IPS-18c (cell line): ENCODE results near the gene HIPK1.
"Not testable (repeated sequence)": the region's sequence is repeated elsewhere in the genome, so short reads cannot be mapped to it uniquely, and the experiment has no call there.

Experiments used
- H3K4me3 ChIP-seq: 2 replicates; pipeline ENCODE4 v1.7.0; 2013; ENCODE audit warnings: low read depth, mild to moderate bottlenecking, low read length, moderate library complexity; ENCODE audit not compliant: insufficient read depth
- H3K9me3 ChIP-seq: one replicate; pipeline ENCODE4 v1.6.1; 2013; ENCODE audit warnings: mild to moderate bottlenecking, low read length, moderate library complexity; ENCODE audit not compliant: control insufficient read depth, insufficient read depth

HIPK1 gene

DNA sequence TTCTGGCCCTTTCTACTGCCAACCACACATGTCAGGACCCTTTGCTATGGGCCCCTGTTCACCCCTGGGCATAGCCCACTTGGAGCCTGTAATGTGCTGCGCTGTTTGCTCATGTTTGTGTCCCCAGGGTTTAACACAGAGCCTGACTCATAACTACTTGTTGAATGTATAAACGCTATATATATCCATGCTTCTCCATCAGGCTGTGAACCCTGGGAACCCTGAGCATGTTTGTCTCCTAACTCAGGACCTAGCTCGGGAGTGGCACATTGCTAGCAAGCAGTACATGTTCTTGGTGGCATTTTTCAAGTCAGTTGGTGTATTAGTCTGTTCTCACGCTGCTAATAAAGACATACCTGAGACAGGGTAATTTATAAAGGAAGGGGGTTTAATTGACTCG, 58.1 kb downstream of the HIPK1 start:
- Histone ChIP-seq H3K9me3 (peaks cover 3% of the 10 kb centered on the region), H3K4me3 (no peak overlapping the region)

DNA sequence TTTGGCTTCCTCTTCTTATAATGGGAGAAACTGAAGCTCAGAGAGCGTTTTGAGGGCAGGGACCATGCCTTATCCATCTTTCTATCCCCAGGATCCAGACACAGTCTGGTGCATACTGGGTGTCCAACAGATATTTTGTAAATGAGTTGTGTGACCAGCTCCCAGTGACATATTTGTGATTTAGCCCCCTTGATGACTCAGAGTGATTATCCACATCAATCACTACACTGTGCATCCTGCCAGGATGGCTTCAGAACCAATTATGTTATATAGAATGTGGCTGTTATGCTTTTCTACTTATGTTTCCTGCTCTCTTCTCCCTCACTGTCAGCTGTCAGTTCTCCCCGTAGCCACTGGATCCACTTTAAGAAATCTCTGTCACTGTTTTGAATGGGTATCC, 61.4 kb downstream of the HIPK1 start:
- Histone ChIP-seq H3K4me3 (no peak overlapping the region), H3K9me3 (peaks cover 8% of the 10 kb centered on the region)

DNA sequence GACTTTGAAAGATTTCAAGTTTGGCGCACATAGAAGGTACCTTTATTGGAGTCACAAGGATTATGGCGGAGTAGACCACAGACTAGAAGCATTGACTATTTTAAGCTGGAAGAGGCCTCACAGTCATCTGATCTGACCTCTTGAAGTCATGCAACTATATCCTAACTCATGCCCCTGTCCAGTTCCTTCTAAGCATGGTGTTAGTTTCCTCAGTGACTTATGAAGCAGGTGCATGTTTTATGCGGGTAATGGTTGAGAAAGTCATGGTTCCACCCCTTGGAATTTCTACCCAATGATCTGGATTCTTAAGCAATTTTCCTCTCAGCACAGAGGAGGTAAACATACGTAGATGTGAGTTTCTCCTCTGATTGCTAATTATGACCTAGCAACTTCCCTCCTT, 61.8 kb downstream of the HIPK1 start:
- Histone ChIP-seq H3K9me3 (peaks cover 8% of the 10 kb centered on the region), H3K4me3 (no peak overlapping the region)

DNA sequence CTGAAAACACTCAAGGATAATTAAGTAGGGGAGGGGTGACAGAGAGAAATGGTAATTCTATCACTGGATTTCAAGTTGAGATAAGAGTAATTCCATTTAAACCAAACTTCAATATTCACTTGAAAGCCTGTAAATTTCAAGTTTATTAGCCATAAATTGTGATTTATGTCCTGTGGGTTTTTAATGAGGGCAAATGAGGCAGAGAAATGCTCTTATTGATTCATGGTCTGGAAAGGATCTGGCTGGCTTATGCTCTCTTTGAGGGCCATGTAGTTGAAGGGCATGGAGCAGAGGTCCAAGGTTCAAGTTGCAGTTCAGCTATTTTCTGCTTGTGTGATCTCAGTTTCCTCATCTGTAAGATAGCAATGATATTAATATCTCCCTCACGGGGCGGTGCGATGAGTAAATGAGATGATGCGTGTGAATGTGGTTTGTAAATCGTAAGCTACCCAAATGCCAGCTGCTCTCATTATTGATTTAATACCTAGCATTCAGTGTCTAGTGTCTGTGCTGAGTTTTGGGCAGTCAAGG, 62.4 kb downstream of the HIPK1 start:
- Histone ChIP-seq H3K9me3 (peaks cover 8% of the 10 kb centered on the region), H3K4me3 (no peak overlapping the region)

DNA sequence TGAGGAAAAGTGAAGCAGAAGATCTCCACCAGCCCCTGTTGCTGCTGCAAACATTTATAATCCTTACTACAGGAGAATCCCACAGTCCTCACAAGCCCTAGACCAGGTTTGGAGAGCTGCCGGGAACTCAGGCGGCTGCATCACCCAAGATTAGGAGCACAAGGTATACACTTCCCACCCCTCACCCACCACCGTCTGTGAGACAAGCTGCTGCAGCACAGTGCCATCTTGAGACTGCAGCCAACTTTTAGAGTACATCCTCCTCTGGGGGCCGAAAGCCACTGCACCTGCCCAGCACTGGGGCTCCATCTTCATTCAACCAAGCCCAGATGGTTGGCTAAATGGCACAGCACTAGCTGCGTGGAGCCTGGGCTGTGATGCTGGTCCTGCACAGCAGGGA, 63.9 kb downstream of the HIPK1 start:
- no peak overlapping the region for H3K4me3 ChIP-seq
- H3K9me3 ChIP-seq = peaks cover 8% of the 10 kb centered on the region

GRCh38 chr1:113993766-113994165, 64.6 kb downstream of the HIPK1 start:
- H3K4me3 ChIP-seq = no peak overlapping the region
- H3K9me3 ChIP-seq = peaks cover 8% of the 10 kb centered on the region

- H3K9me3 ChIP-seq = peaks cover 6% of the 10 kb centered on the region
Observed at GRCh38 chr1:113995382-113995781, 66.3 kb downstream of the HIPK1 start.

DNA sequence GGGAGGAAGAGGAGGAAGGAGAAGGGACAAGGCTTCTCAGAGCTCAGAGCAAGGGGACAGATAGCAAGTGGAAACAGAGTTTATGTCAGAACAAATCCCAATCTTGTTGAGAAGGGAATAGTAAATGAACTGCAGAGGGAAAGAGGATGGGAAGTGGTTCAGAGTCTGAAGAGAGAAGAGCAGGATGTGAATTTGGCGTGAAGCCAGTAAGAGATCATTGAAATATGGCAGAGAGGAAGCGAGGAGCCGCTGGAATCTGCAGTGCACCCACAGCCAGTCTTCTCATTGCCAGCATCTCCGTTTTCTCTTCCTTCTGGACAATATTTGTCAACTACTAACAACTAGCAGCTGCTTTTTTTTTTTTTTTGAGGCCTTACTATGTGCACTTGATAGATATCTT, 69.2 kb downstream of the HIPK1 start:
- Histone ChIP-seq H3K9me3 (peaks cover 6% of the 10 kb centered on the region), H3K4me3 (no peak overlapping the region)

More at GRCh38 chr1:113995382-113995781, 66.3 kb downstream of the HIPK1 start:
- no peak overlapping the region for H3K4me3 ChIP-seq

DNA sequence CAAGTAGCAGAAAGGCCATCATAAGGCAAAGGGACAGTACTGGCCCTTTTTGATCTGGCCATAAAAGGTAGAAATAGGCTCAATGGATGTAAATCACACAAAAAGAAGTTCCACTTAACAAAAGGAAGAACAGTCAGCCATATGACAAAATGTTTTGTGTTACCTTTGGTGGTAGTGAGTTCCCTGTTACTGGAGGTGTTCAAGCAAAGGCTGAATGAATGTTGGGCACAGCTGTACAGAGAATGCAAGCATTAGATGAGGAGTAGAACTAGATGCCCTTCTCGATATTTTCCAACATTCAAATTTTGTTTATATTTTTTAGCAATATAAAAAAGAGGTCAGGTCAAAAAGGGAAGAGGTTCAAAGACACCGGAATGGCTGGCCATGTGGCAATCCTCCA, 70.1 kb downstream of the HIPK1 start:
- peaks cover 6% of the 10 kb centered on the region for H3K9me3 ChIP-seq
- H3K4me3 ChIP-seq = no peak overlapping the region

DNA sequence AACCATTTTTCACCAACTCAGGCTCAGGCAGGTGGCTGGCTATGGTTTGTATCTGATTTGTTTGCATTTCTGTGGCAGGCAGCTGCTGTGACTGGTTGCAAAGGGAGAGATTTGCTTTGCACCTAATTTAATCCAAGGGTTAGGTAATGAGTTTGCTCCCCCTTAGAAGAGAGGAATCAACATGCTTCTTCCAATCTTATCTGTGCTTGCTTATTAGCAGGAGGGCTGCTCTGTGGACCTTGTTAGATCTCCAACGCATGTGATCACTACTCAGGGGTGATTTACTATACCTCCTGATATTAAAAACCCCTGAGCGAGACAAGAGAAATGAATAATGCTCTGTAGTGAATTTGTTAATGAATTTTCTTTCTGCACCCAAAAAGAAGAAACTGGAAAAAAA, 70.7 kb downstream of the HIPK1 start:
- H3K4me3 ChIP-seq = no peak overlapping the region
- H3K9me3 ChIP-seq = peaks cover 5% of the 10 kb centered on the region

DNA sequence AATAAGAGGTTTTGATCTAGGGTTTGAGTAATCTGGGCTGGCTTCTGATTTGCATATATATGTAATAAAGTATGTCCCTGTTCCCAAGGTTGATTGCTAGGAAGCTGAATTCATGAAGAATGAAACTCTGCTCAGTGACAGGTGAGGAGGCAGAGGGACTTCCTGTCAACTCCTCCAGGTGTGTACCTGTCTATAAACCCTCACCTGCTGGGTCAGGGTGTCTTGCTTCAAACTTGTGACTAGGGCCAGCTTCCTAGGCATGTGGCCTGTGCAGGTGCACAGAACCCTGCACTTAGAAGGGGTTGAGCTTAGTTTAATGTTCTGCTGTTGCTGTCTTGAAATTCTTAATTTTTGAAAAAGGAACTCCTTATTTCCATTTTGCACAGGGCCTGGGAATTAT, 71.3 kb downstream of the HIPK1 start:
- no peak overlapping the region for H3K4me3 ChIP-seq
- H3K9me3 ChIP-seq = no peaks in the 10 kb centered on the region

DNA sequence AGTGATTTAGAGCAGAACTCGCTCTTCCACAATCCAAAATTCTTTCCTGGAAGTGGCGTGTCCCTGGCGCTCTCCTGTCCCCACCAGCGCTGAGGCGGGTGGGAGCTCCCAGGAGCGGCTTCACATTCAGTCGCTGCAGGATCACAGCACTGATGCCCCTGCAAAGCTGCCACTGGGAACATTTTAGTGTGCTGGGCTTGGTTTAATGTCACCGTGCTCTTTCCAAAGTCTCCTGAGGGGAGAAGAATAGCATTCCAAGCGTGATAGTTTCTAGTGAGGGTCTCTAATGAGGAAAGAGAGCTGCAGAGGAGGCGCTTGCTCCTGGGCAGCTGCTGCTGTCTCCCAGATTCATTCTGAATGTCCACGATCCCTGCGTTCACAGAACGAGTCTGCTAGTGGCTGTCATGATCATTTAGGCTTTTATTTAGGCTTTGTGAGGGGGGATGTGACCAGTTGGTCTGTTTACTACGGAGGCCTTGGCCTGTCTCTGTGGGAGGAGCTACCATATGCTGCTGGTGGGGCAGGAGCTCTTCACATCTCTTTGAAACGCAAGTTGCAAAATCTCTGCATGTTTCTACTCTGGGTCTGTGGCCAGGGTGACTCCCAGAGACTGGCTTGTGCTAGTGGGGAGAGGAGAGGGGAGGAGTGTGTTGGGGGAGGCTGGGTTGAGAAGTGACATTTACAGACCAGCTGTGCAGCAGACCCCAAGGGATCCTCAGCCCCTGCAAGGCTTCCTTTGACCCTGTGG, 73.5 kb downstream of the HIPK1 start:
- H3K4me3 ChIP-seq = no peak overlapping the region
- no peaks in the 10 kb centered on the region for H3K9me3 ChIP-seq

DNA sequence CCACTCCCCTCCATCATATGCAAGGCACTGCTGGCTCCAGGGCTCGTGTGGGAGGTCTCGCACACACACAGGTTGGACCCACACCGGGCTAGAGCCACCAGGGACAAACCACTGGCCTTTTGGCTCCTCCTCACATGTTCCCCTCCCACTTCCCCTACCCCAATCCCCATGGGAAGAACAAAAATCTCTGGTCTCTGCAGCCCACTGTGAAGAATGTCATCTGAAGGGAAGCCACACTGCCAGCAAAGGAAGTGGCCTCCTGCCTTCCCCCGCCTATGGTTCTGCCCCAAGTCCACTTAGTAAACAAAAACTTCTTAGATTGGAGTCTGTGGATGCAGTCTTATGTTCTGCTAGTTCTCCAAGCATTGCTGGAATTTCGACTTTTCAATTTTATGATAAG, 74.3 kb downstream of the HIPK1 start:
- H3K9me3 ChIP-seq = no peaks in the 10 kb centered on the region
- no peak overlapping the region for H3K4me3 ChIP-seq

GRCh38 chr1:114006825-114007224, 77.7 kb downstream of the HIPK1 start:
- not testable (repeated sequence) for H3K4me3 ChIP-seq, H3K9me3 ChIP-seq

- H3K9me3 ChIP-seq = peaks cover 2% of the 10 kb centered on the region
- no peak overlapping the region for H3K4me3 ChIP-seq
Observed at GRCh38 chr1:114008480-114008941, 79.4 kb downstream of the HIPK1 start.

DNA sequence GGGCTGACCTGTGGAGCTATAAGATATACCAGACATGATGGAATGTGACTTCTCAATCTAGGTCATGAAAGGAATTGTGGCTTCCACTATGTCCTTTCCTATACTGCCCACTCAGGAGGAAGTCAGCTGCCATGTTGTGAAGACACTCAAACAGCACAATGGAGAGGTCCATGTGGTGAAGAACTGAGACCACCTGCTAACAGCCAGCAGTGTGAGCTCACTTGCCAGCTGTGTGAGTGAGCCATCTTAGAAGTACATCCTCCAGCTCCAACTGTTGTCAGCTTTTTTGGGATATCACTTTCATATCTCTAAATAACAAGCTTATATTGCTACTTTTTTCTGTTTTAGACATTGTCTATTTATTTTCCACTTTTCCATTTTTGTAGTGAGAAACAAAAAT, 79.9 kb downstream of the HIPK1 start:
- no peak overlapping the region for H3K4me3 ChIP-seq
- peaks cover 2% of the 10 kb centered on the region for H3K9me3 ChIP-seq

- Histone ChIP-seq H3K9me3 (peaks cover 2% of the 10 kb centered on the region), H3K4me3 (no peak overlapping the region)
Observed at GRCh38 chr1:114009393-114009792, 80.3 kb downstream of the HIPK1 start.

DNA sequence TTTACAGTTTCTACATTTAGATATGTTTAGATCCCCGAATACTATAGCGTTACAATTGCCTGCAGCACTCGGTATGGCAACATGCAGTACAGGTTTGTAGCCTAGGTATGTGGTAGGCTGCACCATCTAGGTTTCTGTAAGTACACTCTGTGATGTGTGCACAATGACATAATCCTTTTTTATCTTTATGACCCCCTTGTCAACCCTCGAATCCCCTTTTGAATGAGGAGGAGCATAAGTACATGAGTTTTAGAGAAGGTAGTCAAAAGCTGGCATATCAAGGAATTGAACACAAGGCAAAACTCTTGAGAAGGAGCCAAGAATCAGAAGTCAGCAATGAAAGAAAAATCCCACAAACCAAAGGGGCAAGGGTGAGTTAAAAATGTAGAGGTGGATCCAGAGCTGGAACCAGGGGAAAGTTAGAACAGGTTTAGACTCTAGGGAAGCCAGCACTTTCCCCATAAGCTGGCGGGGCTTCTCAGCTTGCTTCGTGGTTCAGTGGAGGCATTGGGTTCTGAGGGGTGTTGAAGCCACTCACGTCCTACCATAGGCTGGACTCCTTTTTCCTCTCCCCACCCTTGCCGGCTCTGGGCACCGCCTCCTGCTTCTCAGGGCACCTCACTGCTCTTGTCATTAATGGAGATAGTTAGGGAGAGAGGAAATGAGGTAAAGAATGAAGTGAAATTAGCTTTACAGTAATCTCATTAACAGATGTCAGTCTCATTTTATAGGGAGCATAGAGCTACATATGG, 81.5 kb downstream of the HIPK1 start:
- Histone ChIP-seq H3K9me3 (peaks cover 2% of the 10 kb centered on the region), H3K4me3 (no peak overlapping the region)
